Naive thymus-derived CD4-positive, alpha-beta T cell (primary cell): Measurements from ENCODE around the gene DNALI1. TPM values are rescaled to one million over a fixed set of nuclear protein-coding genes. Genes with fewer than 3 reads are reported as not detected.

Experiments used
- ATAC-seq: fragments of 150-1000 bp; cut with Tn5 transposase; 2 replicates; pipeline ENCODE4 v1.10.0; 2021; ENCODE audit warnings: mild to moderate bottlenecking, moderate library complexity
- CTCF ChIA-PET: fragments of 350-600 bp; sonication (Branson Sonifier 250); formaldehyde crosslinking; loops from one replicate; lab custom pipeline; 2021; ENCODE audit warnings: antibody characterized with exemption; lab: Charles Lee
- POLR2A ChIA-PET: fragments of 350-600 bp; sonication (Branson Sonifier 250); formaldehyde crosslinking; loops from one replicate; lab custom pipeline; 2021; ENCODE audit warnings: antibody characterized with exemption, inconsistent platforms; lab: Charles Lee
- DNase-seq, 9 donors: peaks; one replicate each; pipeline versions ENCODE4 v3.0.0 to v3.0.0-alpha.2; 2020 to 2022; ENCODE audit warnings: mixed read lengths in 1 of 9
- H3K27ac ChIP-seq: one replicate; pipeline ENCODE4 v1.7.0; 2013; ENCODE audit warnings: mild to moderate bottlenecking, low read depth, low read length, moderate library complexity
- H3K27me3 ChIP-seq, 2 donors: one replicate each; pipeline ENCODE4 v1.7.0; 2013; ENCODE audit warnings: low read length in 2 of 2, mild to moderate bottlenecking in 2 of 2, moderate library complexity in 2 of 2; ENCODE audit not compliant: control insufficient read depth in 2 of 2, insufficient read depth in 2 of 2
- H3K36me3 ChIP-seq, 3 experiments: 1 replicate in 2 of 3; 2 replicates in 1 of 3; pipeline ENCODE4 v1.7.0; 2013; ENCODE audit warnings: low read length in 3 of 3, mild to moderate bottlenecking in 3 of 3, moderate library complexity in 1 of 3; ENCODE audit not compliant: insufficient read depth in 3 of 3, control insufficient read depth in 2 of 3
- H3K4me1 ChIP-seq, 2 donors: one replicate each; pipeline ENCODE4 v1.7.0; 2013; ENCODE audit warnings: low read length in 2 of 2, mild to moderate bottlenecking in 2 of 2, moderate library complexity in 1 of 2; ENCODE audit not compliant: control insufficient read depth in 2 of 2, insufficient read depth in 2 of 2
- H3K4me3 ChIP-seq: 2 replicates; pipeline ENCODE4 v1.7.0; 2013; ENCODE audit warnings: mild to moderate bottlenecking, low read length
- H3K9me3 ChIP-seq, 3 experiments: 1 replicate in 2 of 3; 2 replicates in 1 of 3; pipeline ENCODE4 v1.7.0; 2013; ENCODE audit warnings: low read length in 3 of 3; ENCODE audit not compliant: control insufficient read depth in 2 of 3
- H3K27ac Mint-ChIP-seq, 9 donors: one replicate each; pipeline ENCODE4 v1.8.0; 2020 to 2022; ENCODE audit warnings: mixed read lengths in 9 of 9, mild to moderate bottlenecking in 8 of 9, moderate library complexity in 5 of 9, inconsistent platforms in 2 of 9
- H3K27me3 Mint-ChIP-seq, 5 donors: one replicate each; pipeline ENCODE4 v1.8.0; 2021 to 2022; ENCODE audit warnings: mixed read lengths in 5 of 5, mild to moderate bottlenecking in 1 of 5
- H3K36me3 Mint-ChIP-seq, 5 donors: one replicate each; pipeline ENCODE4 v1.8.0; 2020 to 2022; ENCODE audit warnings: mixed read lengths in 5 of 5, mild to moderate bottlenecking in 3 of 5, inconsistent platforms in 1 of 5
- H3K4me1 Mint-ChIP-seq, 7 donors: one replicate each; pipeline ENCODE4 v1.8.0; 2020 to 2022; ENCODE audit warnings: mixed read lengths in 7 of 7, mild to moderate bottlenecking in 3 of 7, inconsistent platforms in 1 of 7
- H3K4me3 Mint-ChIP-seq, 10 donors: one replicate each; pipeline ENCODE4 v1.8.0; 2020 to 2022; ENCODE audit warnings: mild to moderate bottlenecking in 10 of 10, mixed read lengths in 10 of 10, moderate library complexity in 6 of 10, inconsistent platforms in 2 of 10
- H3K9me3 Mint-ChIP-seq, 11 donors: one replicate each; pipeline ENCODE4 v1.8.0; 2020 to 2022; ENCODE audit warnings: mixed read lengths in 11 of 11, mild to moderate bottlenecking in 4 of 11, inconsistent platforms in 1 of 11, moderate library complexity in 1 of 11
- intact Hi-C, 2 donors: fragments of 100-400 bp; cut with micrococcal nuclease; formaldehyde crosslinking; loops; one replicate each; pipeline ENCODE4 v1.15.1; 2023
- polyA plus RNA-seq, 2 donors: library from polyadenylated mRNA; unstranded; fragments of 300-500 nt; fragmentation: Illumina TruSeq; gene quantifications; one replicate each; pipeline ENCODE4 v1.2.3, GENCODE V29; 2021
- total RNA-seq, 6 experiments: library from RNA in 5 of 6; stranded (reverse) in 5 of 6; gene quantifications; 1 replicate in 5 of 6; 2 replicates in 1 of 6; pipeline ENCODE4 v1.2.3 and lab custom pipeline; 2021 to 2026

The DNALI1 gene
- total and polyA plus RNA-seq, 7 experiments from 2014 or later, result 0.11 to 0.50 (median 0.24) TPM; not detected in 4

GRCh38 chr1:37614105-37614504 lies 57.4 kb downstream of the DNALI1 start:
- Mint-ChIP-seq H3K27me3 (peaks cover 23 to 39% (median 29%) of the 10 kb centered on the region in 5 donors), H3K4me1 (peaks cover 0 to 1% (median 0%) of the 10 kb centered on the region in 7 donors), H3K4me3 (no peak overlapping the region), H3K36me3 (no peaks in the 10 kb centered on the region), H3K27ac (no peak overlapping the region), H3K9me3 (no peaks in the 10 kb centered on the region)
- H3K27me3 ChIP-seq, result no peaks in the 10 kb centered on the region
- ChIA-PET POLR2A (no interaction called here), CTCF (interaction anchor here (1.0 kb wide), 1 partner anchor 12 kb away, joined by 5 read pairs; no protein-coding TSS in a partner anchor)
- DNase-seq (no peak), ATAC-seq (no peak)
- no peaks in the 10 kb centered on the region for H3K9me3 ChIP-seq
- intact Hi-C loops, result no loop called here
- no peak overlapping the region for H3K27ac ChIP-seq
- no peak overlapping the region for H3K4me3 ChIP-seq
- no peaks in the 10 kb centered on the region for H3K36me3 ChIP-seq
- no peaks in the 10 kb centered on the region for H3K4me1 ChIP-seq

GRCh38 chr1:37616330-37616729 lies 59.6 kb downstream of the DNALI1 start:
- no peaks in the 10 kb centered on the region for H3K9me3 Mint-ChIP-seq
- peaks cover 25 to 41% (median 36%) of the 10 kb centered on the region in 5 donors for H3K27me3 Mint-ChIP-seq
- H3K36me3 Mint-ChIP-seq, result no peaks in the 10 kb centered on the region
- Histone ChIP-seq H3K36me3 (no peaks in the 10 kb centered on the region), H3K4me1 (no peaks in the 10 kb centered on the region), H3K27ac (no peak overlapping the region), H3K27me3 (no peaks in the 10 kb centered on the region), H3K9me3 (no peaks in the 10 kb centered on the region), H3K4me3 (no peak overlapping the region)
- ChIA-PET POLR2A (no interaction called here), CTCF (no interaction called here)
- H3K27ac Mint-ChIP-seq, result no peak overlapping the region
- DNase-seq (no peak), ATAC-seq (no peak)
- no peak overlapping the region for H3K4me3 Mint-ChIP-seq
- intact Hi-C loops, result no loop called here
- H3K4me1 Mint-ChIP-seq, result peaks cover 0 to 1% (median 0%) of the 10 kb centered on the region in 7 donors

Other genes with a start within 250 kb of the DNALI1 start
- gene ZC3H12A, start 82.4 kb upstream of the DNALI1 start, total RNA-seq, result 100 to 1,000 TPM in 2 of 5 experiments, 10 to 100 TPM in 3; 35.0 to 122 (median 46.7) TPM
- gene ZC3H12A, start 82.4 kb upstream of the DNALI1 start, polyA plus RNA-seq, result 1 to 10 TPM; 4.4 to 4.7 TPM
- 10 to 100 TPM; 45.0 to 89.5 (median 57.7) TPM for gene MEAF6, start 42.2 kb upstream of the DNALI1 start, total RNA-seq
- 100 to 1,000 TPM; 117 to 138 TPM for gene MEAF6, start 42.2 kb upstream of the DNALI1 start, polyA plus RNA-seq
- 10 to 100 TPM; 27.8 to 53.6 (median 36.7) TPM for gene SNIP1, start 2.6 kb upstream of the DNALI1 start, total RNA-seq
- 1 to 10 TPM; 5.2 to 5.5 TPM for gene SNIP1, start 2.6 kb upstream of the DNALI1 start, polyA plus RNA-seq
- 10 to 100 TPM; 33.3 to 60.9 (median 56.0) TPM for gene GNL2, start 39.0 kb downstream of the DNALI1 start, total RNA-seq
- 10 to 100 TPM; 41.7 to 66.7 TPM for gene GNL2, start 39.0 kb downstream of the DNALI1 start, polyA plus RNA-seq
- gene RSPO1, start 78.0 kb downstream of the DNALI1 start, total RNA-seq, result not detected
- not detected for gene RSPO1, start 78.0 kb downstream of the DNALI1 start, polyA plus RNA-seq
- 10 to 100 TPM in 1 of 5 experiments, 1 to 10 TPM in 1, under 1 TPM in 3; 0.58 to 45.5 (median 0.92) TPM for gene CDCA8, start 135.6 kb downstream of the DNALI1 start, total RNA-seq
- 1 to 10 TPM; 1.0 to 1.3 TPM for gene CDCA8, start 135.6 kb downstream of the DNALI1 start, polyA plus RNA-seq
- under 1 TPM in 1 of 5 experiments, not detected in 4; 0.19 TPM for gene EPHA10, start 208.2 kb downstream of the DNALI1 start, total RNA-seq
- not detected for gene EPHA10, start 208.2 kb downstream of the DNALI1 start, polyA plus RNA-seq
- gene MANEAL, start 236.9 kb downstream of the DNALI1 start, total RNA-seq, result 1 to 10 TPM in 4 of 5 experiments, under 1 TPM in 1; 0.66 to 2.1 (median 1.1) TPM
- gene MANEAL, start 236.9 kb downstream of the DNALI1 start, polyA plus RNA-seq, result 1 to 10 TPM in 1 of 2 donors, under 1 TPM in 1; 0.48 to 1.6 TPM